SK-N-SH (cell line): ENCODE data around the gene MTFP1.

Experiments used
- CTCF ChIP-seq: fragments of 200-600 bp; sonication (generic); IDR thresholded peaks from 2 replicates; pipeline ENCODE4 v1.6.1; 2017; ENCODE audit warnings: antibody characterized with exemption, mild to moderate bottlenecking, moderate library complexity
- MAX ChIP-seq: IDR thresholded peaks from 2 replicates; pipeline ENCODE4 v1.4.0; 2012; ENCODE audit warnings: low read depth

GRCh38 chr22:30413745-30414524, 11.6 kb upstream of the MTFP1 start:
- no peak for TF ChIP-seq CTCF
- no peak for TF ChIP-seq MAX
